Muscle of leg (tissue), 11 donors: ENCODE data around the gene PPIL1. TPM values are rescaled to one million over a fixed set of nuclear protein-coding genes. Genes with fewer than 3 reads are reported as not detected.

Source experiments
- DNase-seq: peaks from one replicate; pipeline ENCODE4 v3.0.0; 2013
- H3K27ac ChIP-seq: one replicate; pipeline ENCODE4 v1.5.1; 2013; ENCODE audit warnings: mild to moderate bottlenecking, low read length, control low read depth
- H3K27me3 ChIP-seq: one replicate; pipeline ENCODE4 v1.6.1; 2013; ENCODE audit warnings: low read length; ENCODE audit not compliant: control insufficient read depth, insufficient read depth
- H3K36me3 ChIP-seq: one replicate; pipeline ENCODE4 v1.6.1; 2013; ENCODE audit warnings: low read length; ENCODE audit not compliant: control insufficient read depth, insufficient read depth
- H3K4me1 ChIP-seq: one replicate; pipeline ENCODE4 v1.6.1; 2013; ENCODE audit warnings: low read length; ENCODE audit not compliant: control insufficient read depth, insufficient read depth
- H3K4me3 ChIP-seq: one replicate; pipeline ENCODE4 v1.5.1; 2013; ENCODE audit warnings: low read length, control low read depth
- H3K9me3 ChIP-seq: replicated peaks from 2 replicates; pipeline ENCODE4 v1.6.1; 2013; ENCODE audit warnings: low read depth, low read length; ENCODE audit not compliant: control insufficient read depth
- WGBS: methylation state at CpG from one replicate; pipeline ENCODE4 v1.1.5; 2013; ENCODE audit warnings: missing lambda C conversion rate; ENCODE audit not compliant: insufficient coverage; 5-methylcytosine and 5-hydroxymethylcytosine counted together
- polyA plus RNA-seq, 8 donors: library from polyadenylated mRNA; unstranded; fragments of 120-200 nt; gene quantifications; one replicate each; pipeline versions ENCODE4 v1.2.1 to v1.2.3, GENCODE V29; 2013; ENCODE audit warnings: inconsistent platforms in 1 of 8, low replicate concordance in 1 of 8; ENCODE audit not compliant: insufficient read length in 8 of 8, insufficient read depth in 1 of 8
- total RNA-seq: library from RNA; stranded (reverse); fragments of 120-200 nt; gene quantifications from one replicate; pipeline ENCODE4 v1.2.4, GENCODE V29; 2013

The PPIL1 gene
- total and polyA plus RNA-seq, 9 donors = 24.8 to 39.9 (median 33.7) TPM

DNA sequence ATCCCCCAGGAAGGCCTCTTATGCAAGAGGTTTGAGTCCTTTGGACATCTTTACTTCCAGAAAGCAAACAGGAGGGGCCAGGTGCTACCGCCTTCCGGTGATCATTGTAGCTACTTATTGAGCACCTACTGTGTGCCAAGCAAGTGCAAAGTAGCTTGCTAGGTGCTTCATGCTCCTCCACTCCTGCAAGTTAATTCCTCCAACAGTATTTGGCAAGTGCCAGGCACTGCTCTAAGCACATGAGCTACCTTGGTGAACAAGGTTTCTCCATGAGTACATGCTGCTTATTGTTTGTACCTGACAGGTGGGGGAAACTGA is 37.6 kb downstream of the PPIL1 start:
- Histone ChIP-seq H3K36me3 (no peaks in the 10 kb centered on the region), H3K27me3 (peaks cover 20% of the 10 kb centered on the region), H3K4me1 (peaks cover 62% of the 10 kb centered on the region), H3K27ac (no peak overlapping the region), H3K9me3 (no peaks in the 10 kb centered on the region), H3K4me3 (no peak overlapping the region)
- DNase-seq = no peak
- 96% methylated on average over 2 of the region's 2 CpGs for WGBS

DNA sequence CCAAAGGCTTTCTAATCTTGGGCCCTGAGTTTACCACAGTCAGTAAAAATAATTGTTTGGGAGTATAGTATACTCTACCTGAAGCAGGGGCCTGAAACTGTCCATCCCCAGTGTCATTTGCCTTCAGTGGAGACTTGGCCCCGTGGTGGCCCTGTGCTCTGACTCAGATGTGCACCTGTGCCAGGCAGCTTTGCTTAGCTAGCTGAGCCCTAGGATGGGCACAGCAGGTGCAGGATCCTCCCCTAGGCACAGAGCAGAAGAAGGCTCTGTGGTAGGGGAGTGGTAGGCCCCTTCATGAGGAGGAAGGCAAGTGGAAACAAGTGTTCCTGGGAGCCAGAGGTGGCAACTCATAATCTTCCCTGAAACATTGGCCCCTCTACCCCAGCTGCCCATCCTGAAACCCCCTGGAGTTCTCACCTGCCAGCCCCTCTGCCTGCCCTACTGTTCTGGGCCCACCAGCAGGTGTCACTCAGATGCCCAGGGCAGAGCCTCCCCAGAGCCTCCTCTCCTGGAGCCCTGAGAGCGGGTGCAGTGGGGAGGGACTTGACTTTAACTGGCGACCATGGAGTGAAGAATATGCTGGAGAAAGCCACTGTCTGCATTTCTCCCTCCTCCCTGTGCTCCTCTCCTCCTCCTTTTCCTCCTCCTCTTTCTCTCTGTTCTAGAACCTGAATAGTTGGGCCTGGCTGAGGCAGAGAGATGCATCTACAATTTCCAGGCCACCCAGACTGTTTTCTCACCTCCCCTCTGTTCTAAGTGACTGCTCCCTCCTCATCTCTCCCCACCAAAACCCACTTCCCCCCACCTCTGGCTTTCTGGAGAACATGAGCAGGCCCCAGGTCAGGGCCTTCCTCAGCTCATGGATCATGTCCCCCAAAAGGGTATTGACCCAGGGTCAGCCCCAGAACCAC is 38.2 kb downstream of the PPIL1 start:
- peaks cover 20% of the 10 kb centered on the region for H3K27me3 ChIP-seq
- DNase-seq = no peak
- H3K36me3 ChIP-seq = no peaks in the 10 kb centered on the region
- peaks cover 57% of the 10 kb centered on the region for H3K4me1 ChIP-seq
- H3K27ac ChIP-seq = peak overlapping the region; percentile 79
- H3K9me3 ChIP-seq = no peaks in the 10 kb centered on the region
- no peak overlapping the region for H3K4me3 ChIP-seq
- 45% methylated on average over 1 of the region's 3 CpGs for WGBS

DNA sequence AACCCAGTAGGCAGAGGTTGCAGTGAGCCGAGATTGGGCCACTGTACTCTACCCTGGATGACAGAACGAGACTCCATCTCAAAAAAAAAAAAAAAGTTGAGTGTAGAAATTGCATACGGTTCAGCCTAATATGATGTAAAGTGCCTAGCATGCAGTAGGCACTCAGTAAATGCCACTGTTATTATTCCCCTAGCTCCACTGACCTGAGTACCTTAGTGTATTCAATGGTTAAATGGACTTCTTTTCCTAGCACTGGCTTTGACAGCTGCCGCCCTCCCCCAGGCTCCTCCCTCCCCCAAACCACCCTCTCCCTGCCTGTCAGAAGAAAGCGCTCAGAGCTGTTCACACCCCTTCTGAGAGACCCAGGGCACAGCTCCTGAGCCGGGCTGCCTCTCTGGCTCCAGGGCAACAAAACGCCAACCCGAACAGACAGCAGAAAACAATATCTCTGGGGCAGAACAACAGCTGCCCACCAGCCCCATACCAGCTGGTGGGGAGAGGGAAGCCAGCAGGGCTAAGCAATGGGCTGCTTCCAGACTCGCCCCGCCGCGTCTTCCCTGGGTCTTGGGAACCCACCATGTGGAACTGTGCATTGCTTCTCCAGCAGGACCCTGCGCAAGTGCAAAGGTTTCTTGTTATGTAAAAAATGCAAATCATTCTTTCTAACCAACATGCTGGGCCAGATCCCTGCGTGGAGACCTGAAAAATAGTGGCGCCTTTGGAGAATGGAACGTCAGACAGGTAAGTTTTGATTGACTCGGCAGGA is 39.8 kb downstream of the PPIL1 start:
- Histone ChIP-seq H3K4me3 (no peak overlapping the region), H3K36me3 (no peaks in the 10 kb centered on the region), H3K27ac (peak overlapping the region; percentile 79), H3K9me3 (no peaks in the 10 kb centered on the region), H3K4me1 (peaks cover 53% of the 10 kb centered on the region), H3K27me3 (peaks cover 15% of the 10 kb centered on the region)
- DNase-seq = peak; percentile 68
- 38% methylated on average over 7 of the region's 17 CpGs for WGBS

DNA sequence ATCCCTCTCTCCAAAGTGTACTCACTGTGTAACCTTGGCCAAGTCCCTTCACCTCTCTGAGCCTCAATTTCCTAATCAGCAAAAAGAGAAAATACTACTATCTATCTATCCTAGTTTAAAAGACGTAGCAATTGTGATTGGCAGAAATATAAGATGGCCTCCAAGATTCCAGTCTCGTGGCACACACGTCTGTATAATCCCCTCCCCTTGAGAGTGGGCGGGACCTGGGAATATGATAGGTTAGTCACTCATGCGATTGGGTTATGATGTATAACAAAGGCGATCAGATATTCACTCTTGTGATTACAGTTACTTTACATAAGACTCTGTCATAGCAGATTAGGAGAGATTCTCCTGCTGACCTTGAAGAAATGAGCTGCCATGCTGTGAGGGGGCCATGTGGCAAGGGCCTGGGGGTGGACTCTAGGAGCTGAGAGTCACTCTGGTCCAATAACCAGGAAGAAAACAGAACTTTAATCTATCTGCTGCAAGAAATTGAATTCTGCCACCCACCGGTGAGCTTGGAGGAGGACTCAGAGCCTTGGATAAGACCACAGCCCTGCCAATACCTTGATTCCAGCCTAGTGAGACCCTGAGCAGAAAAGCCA is 41.3 kb downstream of the PPIL1 start:
- H3K36me3 ChIP-seq = no peaks in the 10 kb centered on the region
- DNase-seq = no peak
- H3K4me1 ChIP-seq = peaks cover 47% of the 10 kb centered on the region
- H3K27ac ChIP-seq = no peak overlapping the region
- WGBS = no CpG with 5 or more reads among the region's 7 CpGs
- H3K27me3 ChIP-seq = peaks cover 5% of the 10 kb centered on the region
- no peak overlapping the region for H3K4me3 ChIP-seq
- H3K9me3 ChIP-seq = no peaks in the 10 kb centered on the region

DNA sequence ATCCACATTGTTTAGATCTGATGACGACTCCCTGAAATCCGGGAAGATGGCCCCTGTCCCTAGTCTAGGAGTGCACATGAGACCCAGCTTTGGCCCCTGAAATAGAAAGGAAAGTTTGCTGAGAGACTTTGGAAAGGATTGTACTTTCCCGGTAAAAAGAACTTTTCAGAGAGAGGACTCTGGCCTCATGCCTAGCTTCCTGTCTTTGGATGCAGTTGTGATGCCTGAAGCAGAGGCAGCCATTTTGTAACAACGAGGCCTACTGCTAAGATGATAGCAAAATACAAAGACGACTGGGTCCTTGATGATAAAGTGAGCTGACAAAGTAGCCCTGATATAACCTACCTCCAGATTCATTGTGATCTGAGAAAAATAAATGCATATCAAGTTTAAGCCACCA is 42.3 kb downstream of the PPIL1 start:
- 78% methylated on average over 3 of the region's 5 CpGs for WGBS
- H3K4me1 ChIP-seq = peaks cover 55% of the 10 kb centered on the region

DNA sequence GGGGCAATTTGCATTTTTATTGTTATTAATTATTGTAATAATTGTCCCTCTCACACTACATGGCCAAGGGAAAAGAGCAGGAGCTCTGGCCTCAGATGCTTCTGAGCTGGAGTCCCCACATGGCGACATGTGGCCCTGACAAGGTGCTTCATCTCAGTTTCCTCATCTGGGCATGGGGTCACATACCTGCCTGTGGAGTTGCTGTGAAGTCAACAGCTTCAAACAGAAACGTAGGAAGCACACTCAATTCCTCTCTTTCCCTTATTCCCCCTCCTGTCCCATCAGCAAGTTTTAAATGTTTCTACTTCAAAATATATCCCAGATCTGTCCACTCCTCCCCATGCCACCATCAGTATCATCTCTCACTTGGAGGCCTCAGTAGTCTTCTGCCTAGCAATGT is 44.0 kb downstream of the PPIL1 start:
- Histone ChIP-seq H3K9me3 (no peaks in the 10 kb centered on the region), H3K27ac (peak overlapping the region; percentile 66), H3K27me3 (no peaks in the 10 kb centered on the region), H3K4me1 (peaks cover 56% of the 10 kb centered on the region), H3K36me3 (no peaks in the 10 kb centered on the region), H3K4me3 (no peak overlapping the region)
- DNase-seq = no peak
- 71% methylated on average over 1 of the region's 2 CpGs for WGBS

More for the DNA sequence above, 42.3 kb downstream of the PPIL1 start:
- Histone ChIP-seq H3K9me3 (no peaks in the 10 kb centered on the region), H3K27me3 (no peaks in the 10 kb centered on the region), H3K36me3 (no peaks in the 10 kb centered on the region), H3K4me3 (no peak overlapping the region), H3K27ac (no peak overlapping the region)
- no peak for DNase-seq

DNA sequence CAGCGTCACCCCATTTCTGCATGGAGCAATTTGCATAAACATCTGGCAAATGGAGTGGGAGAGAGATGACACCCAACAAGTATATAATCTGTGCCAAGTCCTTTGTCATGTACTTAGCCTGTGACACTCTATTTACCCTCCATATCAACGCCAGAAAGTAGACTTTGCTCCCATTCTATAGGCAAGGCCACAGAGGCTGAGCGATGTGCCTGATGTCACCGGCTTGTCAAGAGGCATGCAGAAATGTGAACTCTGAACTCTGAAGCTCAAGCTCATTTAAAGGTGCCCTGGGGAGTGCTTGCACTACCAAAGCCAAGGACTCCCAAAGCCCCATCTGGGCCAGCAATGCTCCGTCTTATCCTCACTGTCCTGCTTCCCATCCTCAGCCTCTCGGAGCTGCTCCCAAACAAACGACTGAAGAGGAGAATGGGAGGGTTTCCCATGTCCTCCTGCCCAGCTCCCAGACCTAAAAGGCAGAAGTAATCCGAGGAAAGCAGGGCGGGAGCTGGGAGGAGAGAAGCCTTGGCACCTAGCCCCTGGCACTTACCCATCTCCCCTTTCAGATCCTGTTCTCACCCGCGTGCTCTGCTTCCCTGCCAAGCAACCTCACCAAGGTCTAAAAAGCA is 44.6 kb downstream of the PPIL1 start:
- Histone ChIP-seq H3K27me3 (no peaks in the 10 kb centered on the region), H3K4me1 (peaks cover 56% of the 10 kb centered on the region), H3K27ac (peak overlapping the region; percentile 66), H3K36me3 (no peaks in the 10 kb centered on the region), H3K9me3 (no peaks in the 10 kb centered on the region), H3K4me3 (no peak overlapping the region)
- peak; percentile 91 for DNase-seq
- 37% methylated on average over 5 of the region's 11 CpGs for WGBS

DNA sequence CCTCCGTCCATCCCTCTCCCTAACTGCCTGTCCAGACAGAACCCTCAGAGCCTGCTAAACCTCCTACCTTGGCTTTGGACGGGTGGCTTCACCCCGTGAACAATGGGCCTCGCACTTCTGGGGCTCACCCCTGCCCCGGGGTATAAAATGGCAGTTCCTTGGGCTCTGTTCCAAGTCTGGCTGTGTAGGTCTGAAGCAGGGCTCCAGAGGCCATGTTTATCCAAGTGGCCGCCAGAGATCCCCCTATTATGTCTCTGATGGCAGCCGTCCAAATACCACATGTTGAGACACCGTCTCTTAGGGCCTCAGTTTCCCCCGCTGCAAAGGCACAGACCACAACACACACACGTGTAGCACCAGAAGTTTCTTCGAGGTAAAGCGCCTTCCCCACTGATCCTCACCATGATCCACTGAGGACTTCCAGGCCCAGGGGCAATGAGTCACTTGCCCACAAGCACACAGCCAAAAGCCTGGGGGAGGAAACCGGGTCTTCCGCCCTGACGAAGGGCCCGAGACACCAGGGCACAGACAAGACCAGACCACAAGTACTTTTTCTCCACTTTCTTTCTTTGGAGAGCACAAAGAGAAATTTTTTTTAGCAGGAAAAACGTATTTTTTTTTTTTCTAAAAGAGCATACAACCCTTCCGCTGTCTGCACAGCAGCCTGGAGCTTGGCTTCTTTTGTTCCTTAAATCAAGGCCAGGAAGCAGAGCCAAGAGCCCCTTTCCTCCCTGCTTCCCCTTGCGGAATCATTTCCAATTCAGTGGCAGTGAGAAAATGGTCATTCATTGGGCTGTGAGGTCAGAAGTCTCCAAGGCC is 47.1 kb downstream of the PPIL1 start:
- Histone ChIP-seq H3K36me3 (peaks cover 2% of the 10 kb centered on the region), H3K27me3 (no peaks in the 10 kb centered on the region), H3K27ac (peak overlapping the region; percentile 76), H3K4me1 (peaks cover 71% of the 10 kb centered on the region), H3K9me3 (no peaks in the 10 kb centered on the region), H3K4me3 (no peak overlapping the region)
- peak; percentile 86 for DNase-seq
- 62% methylated on average over 12 of the region's 19 CpGs for WGBS

DNA sequence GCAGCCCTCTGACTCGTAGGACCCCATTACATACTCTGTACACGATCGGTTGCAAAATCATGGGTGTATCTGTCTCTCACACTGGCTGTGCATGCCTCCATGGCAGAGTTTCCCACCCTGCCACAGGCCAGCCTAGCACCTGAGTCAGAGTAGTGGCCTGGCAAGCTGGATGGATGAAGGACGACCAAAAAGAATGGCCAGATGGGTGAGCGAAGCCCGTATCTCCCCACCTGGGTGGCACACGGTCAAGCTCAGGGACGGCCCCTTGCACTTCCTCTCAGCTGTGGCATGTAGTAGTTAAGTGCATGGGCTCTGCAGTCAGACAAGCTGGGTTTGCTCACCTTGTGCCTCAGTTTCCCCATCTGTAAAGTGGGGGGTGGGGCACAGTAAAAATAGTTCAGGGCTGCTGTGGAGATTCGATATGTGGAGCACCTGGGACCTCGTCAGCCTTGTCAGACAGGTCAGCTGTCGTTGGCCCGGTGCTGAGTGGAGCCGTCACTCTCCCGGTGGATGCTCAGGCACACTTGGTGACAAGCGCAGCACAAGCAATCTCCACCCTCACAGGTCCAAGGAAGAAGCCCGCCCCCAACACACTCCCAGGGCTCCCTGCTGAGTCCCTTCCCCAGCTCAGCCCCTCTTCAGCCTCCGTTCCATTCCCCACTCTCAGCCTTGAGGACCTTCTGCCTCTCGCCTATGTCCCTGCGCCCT is 47.9 kb downstream of the PPIL1 start:
- Histone ChIP-seq H3K4me3 (no peak overlapping the region), H3K36me3 (peaks cover 9% of the 10 kb centered on the region), H3K4me1 (peaks cover 77% of the 10 kb centered on the region), H3K27me3 (no peaks in the 10 kb centered on the region), H3K27ac (peak overlapping the region; percentile 70), H3K9me3 (no peaks in the 10 kb centered on the region)
- DNase-seq = no peak
- 80% methylated on average over 17 of the region's 19 CpGs for WGBS
